OCI-LY1 (cell line): ENCODE measurements around the gene KLHL8.

ENCODE experiments used
- H2AFZ ChIP-seq: fragments of 200-600 bp; sonication (generic), shearing (Covaris generic); 2 replicates; pipeline ENCODE4 v1.6.0; 2014; ENCODE audit warnings: antibody characterized with exemption, mild to moderate bottlenecking, low read length
- H3F3A ChIP-seq: fragments of 200-600 bp; sonication (generic), shearing (Covaris generic); 2 replicates; pipeline ENCODE4 v1.6.0; 2014; ENCODE audit warnings: mild to moderate bottlenecking, antibody characterized with exemption, low read length, moderate library complexity; ENCODE audit not compliant: insufficient read depth
- H3K27ac ChIP-seq: fragments of 200-600 bp; sonication (generic); 2 replicates; pipeline ENCODE4 v1.5.1; 2014; ENCODE audit warnings: low read length, mixed run types, mild to moderate bottlenecking, low read depth; ENCODE audit not compliant: poor library complexity, severe bottlenecking
- H3K27me3 ChIP-seq: fragments of 200-600 bp; sonication (generic); 2 replicates; pipeline ENCODE4 v1.6.0; 2014; ENCODE audit warnings: antibody characterized with exemption, mild to moderate bottlenecking, low read length, moderate library complexity; ENCODE audit not compliant: insufficient read depth
- H3K36me3 ChIP-seq: fragments of 200-600 bp; sonication (generic); 2 replicates; pipeline ENCODE4 v1.6.1; 2014; ENCODE audit warnings: mild to moderate bottlenecking, antibody characterized with exemption, low read length, moderate library complexity, mixed read lengths; ENCODE audit not compliant: insufficient read depth
- H3K4me1 ChIP-seq: fragments of 200-600 bp; sonication (generic); 2 replicates; pipeline ENCODE4 v1.5.1; 2014; ENCODE audit warnings: mild to moderate bottlenecking, low read length, moderate library complexity; ENCODE audit not compliant: insufficient read depth, severe bottlenecking
- H3K4me2 ChIP-seq: fragments of 200-600 bp; sonication (generic), shearing (Covaris generic); 2 replicates; pipeline ENCODE4 v1.6.1; 2014; ENCODE audit warnings: low read length
- H3K4me3 ChIP-seq: fragments of 200-600 bp; sonication (generic); 2 replicates; pipeline ENCODE4 v1.5.1; 2014; ENCODE audit warnings: low read length, low read depth, mild to moderate bottlenecking, mixed read lengths; ENCODE audit not compliant: poor library complexity, severe bottlenecking
- H3K79me2 ChIP-seq: fragments of 200-600 bp; shearing (Covaris generic); 2 replicates; pipeline ENCODE4 v1.6.1; 2016; ENCODE audit warnings: mixed run types, low read length, mixed read lengths; ENCODE audit not compliant: insufficient read depth
- H3K9ac ChIP-seq: fragments of 200-600 bp; sonication (generic), shearing (Covaris generic); 2 replicates; pipeline ENCODE4 v1.6.1; 2014; ENCODE audit warnings: mild to moderate bottlenecking, low read length, mixed read lengths
- H3K9me2 ChIP-seq: fragments of 200-600 bp; sonication (generic), shearing (Covaris generic); 2 replicates; pipeline ENCODE4 v1.6.1; 2014; ENCODE audit warnings: low read depth, mild to moderate bottlenecking, low read length, mixed read lengths
- H3K9me3 ChIP-seq: fragments of 200-600 bp; shearing (Covaris generic); 2 replicates; pipeline ENCODE4 v1.6.1; 2014; ENCODE audit warnings: low read length, mixed read lengths
- H4K20me1 ChIP-seq: fragments of 200-600 bp; sonication (generic), shearing (Covaris generic); 2 replicates; pipeline ENCODE4 v1.6.0; 2016; ENCODE audit warnings: mild to moderate bottlenecking, low read length; ENCODE audit not compliant: insufficient read depth
- EZH2 ChIP-seq: fragments of 200-600 bp; sonication (generic), shearing (Covaris generic); IDR thresholded peaks from 2 replicates; pipeline ENCODE4 v1.8.0; 2017; ENCODE audit warnings: borderline replicate concordance, mixed run types, mild to moderate bottlenecking, antibody characterized with exemption, low read length, moderate library complexity, mixed read lengths
- TF ChIP-seq, protein P1 (sequence below): fragments of 200-600 bp; sonication (generic), shearing (Covaris generic); IDR thresholded peaks from 2 replicates; pipeline ENCODE4 v1.5.1; 2017; ENCODE audit warnings: mild to moderate bottlenecking, antibody characterized with exemption, low read length, moderate library complexity, mixed read lengths

The KLHL8 gene

DNA sequence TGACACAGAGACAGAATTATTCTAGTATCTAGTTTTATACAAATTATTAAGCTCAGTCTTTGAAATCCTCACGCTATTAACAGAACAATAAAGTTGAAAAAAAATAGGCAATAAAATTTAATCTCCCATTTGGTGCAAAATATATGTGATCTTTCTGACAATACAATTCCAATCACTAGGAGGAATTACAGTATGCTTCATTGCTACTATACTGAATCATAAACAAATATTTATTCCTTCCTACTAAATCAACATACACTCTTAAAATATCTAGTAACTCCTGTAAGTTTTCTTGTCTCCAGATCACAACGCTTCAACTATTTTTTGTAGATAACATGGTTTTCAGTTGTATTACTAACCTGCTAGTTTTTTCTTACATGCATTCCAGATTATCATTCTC is 45.7 kb downstream of the KLHL8 start:
- no peaks in the 10 kb centered on the region for H3F3A ChIP-seq
- no peak overlapping the region for H3K27ac ChIP-seq
- H3K79me2 ChIP-seq, result no peaks in the 10 kb centered on the region
- no peaks in the 10 kb centered on the region for H4K20me1 ChIP-seq
- no peaks in the 10 kb centered on the region for H3K4me1 ChIP-seq
- H3K4me2 ChIP-seq, result no peak overlapping the region
- no peak overlapping the region for H3K9ac ChIP-seq
- TF ChIP-seq, protein P1, sequence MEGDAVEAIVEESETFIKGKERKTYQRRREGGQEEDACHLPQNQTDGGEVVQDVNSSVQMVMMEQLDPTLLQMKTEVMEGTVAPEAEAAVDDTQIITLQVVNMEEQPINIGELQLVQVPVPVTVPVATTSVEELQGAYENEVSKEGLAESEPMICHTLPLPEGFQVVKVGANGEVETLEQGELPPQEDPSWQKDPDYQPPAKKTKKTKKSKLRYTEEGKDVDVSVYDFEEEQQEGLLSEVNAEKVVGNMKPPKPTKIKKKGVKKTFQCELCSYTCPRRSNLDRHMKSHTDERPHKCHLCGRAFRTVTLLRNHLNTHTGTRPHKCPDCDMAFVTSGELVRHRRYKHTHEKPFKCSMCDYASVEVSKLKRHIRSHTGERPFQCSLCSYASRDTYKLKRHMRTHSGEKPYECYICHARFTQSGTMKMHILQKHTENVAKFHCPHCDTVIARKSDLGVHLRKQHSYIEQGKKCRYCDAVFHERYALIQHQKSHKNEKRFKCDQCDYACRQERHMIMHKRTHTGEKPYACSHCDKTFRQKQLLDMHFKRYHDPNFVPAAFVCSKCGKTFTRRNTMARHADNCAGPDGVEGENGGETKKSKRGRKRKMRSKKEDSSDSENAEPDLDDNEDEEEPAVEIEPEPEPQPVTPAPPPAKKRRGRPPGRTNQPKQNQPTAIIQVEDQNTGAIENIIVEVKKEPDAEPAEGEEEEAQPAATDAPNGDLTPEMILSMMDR, result no peak
- H2AFZ ChIP-seq, result no peak overlapping the region
- no peak overlapping the region for H3K4me3 ChIP-seq
- H3K27me3 ChIP-seq, result no peaks in the 10 kb centered on the region
- no peaks in the 10 kb centered on the region for H3K9me3 ChIP-seq
- no peaks in the 10 kb centered on the region for H3K9me2 ChIP-seq
- peaks cover 11% of the 10 kb centered on the region for H3K36me3 ChIP-seq

DNA sequence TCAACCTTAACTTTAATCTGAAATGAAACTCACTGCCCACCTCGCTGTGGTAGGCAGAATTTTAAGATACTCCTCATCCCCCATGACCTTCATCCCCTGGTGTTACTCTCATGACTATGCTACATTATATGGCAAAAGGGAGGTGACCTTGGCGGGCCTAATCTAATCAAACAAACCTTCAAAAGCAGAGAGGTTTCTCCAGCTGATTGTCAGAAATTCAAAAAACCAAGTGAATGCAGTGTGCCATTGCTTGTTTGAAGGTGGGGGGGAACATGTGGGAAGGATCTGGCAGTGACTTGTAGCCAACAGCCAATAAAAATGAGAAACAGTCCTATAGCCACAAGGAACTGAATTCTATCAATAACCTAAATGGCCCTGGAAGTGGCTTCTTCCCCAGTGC is 48.5 kb downstream of the KLHL8 start:
- Histone ChIP-seq H3K9ac (no peak overlapping the region), H3K4me3 (no peak overlapping the region), H2AFZ (no peak overlapping the region), H3K9me2 (no peaks in the 10 kb centered on the region), H3K27ac (no peak overlapping the region), H4K20me1 (no peaks in the 10 kb centered on the region), H3F3A (no peaks in the 10 kb centered on the region), H3K27me3 (no peaks in the 10 kb centered on the region), H3K79me2 (no peaks in the 10 kb centered on the region), H3K36me3 (peaks cover 20% of the 10 kb centered on the region), H3K4me1 (no peaks in the 10 kb centered on the region), H3K4me2 (no peak overlapping the region), H3K9me3 (no peaks in the 10 kb centered on the region)
- TF ChIP-seq, protein P1, result no peak
- TF ChIP-seq EZH2, result no peak

DNA sequence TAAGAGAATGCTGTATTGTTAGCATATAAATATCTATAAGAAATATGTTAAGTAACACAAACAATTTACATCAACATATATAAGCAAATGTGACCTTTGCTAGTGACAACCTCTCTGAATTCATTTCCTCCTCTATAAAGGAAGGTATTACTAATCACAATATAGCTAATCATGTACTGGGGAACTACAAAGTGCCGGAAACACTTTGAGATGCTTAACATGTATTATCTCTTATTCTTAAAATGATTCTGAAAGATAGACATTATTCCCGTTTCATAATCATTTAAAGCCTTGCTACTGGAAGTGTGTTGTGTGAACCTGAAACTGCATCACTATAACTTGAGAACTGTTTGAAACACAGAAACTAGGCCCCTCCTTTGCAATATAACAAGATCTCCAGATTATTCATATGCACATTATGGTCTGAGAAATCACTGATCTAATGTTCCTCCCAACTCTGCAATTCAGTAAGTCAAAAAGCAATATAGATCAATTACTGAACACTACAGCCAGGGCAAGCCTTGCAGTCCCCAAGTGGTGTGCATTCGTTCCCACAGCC is 54.0 kb downstream of the KLHL8 start:
- H3K27me3 ChIP-seq, result no peaks in the 10 kb centered on the region
- H3K27ac ChIP-seq, result no peak overlapping the region
- H2AFZ ChIP-seq, result no peak overlapping the region
- no peaks in the 10 kb centered on the region for H4K20me1 ChIP-seq
- TF ChIP-seq EZH2, result no peak
- TF ChIP-seq, protein P1, result no peak
- H3K4me3 ChIP-seq, result no peak overlapping the region
- H3K9me2 ChIP-seq, result no peaks in the 10 kb centered on the region
- no peaks in the 10 kb centered on the region for H3K9me3 ChIP-seq
- no peak overlapping the region for H3K9ac ChIP-seq
- no peaks in the 10 kb centered on the region for H3K4me1 ChIP-seq
- H3K36me3 ChIP-seq, result peaks cover 36% of the 10 kb centered on the region; the same call in 1 of the 2 replicates
- H3K79me2 ChIP-seq, result no peaks in the 10 kb centered on the region
- H3F3A ChIP-seq, result no peaks in the 10 kb centered on the region
- H3K4me2 ChIP-seq, result no peak overlapping the region
